Activated CD4-positive, alpha-beta T cell treated with anti-CD3 and anti-CD28 coated beads, Interleukin-2, amount 10 ng/mL, durations not matched to agents 24 days and 14 days (primary cell): Measurements from ENCODE around the gene CIITA. TPM values are rescaled to one million over a fixed set of nuclear protein-coding genes. Genes with fewer than 3 reads are reported as not detected.

ENCODE experiments used
- DNase-seq: peaks from one replicate; pipeline ENCODE4 v3.0.0; 2022
- H3K27ac Mint-ChIP-seq: one replicate; pipeline ENCODE4 v1.8.0; 2022; ENCODE audit warnings: mild to moderate bottlenecking, mixed read lengths
- H3K27me3 Mint-ChIP-seq: one replicate; pipeline ENCODE4 v1.8.0; 2022; ENCODE audit warnings: mixed read lengths
- H3K36me3 Mint-ChIP-seq: one replicate; pipeline ENCODE4 v1.8.0; 2022; ENCODE audit warnings: low read depth, mild to moderate bottlenecking, mixed read lengths
- H3K4me1 Mint-ChIP-seq: one replicate; pipeline ENCODE4 v1.8.0; 2021; ENCODE audit warnings: mixed read lengths
- H3K4me3 Mint-ChIP-seq: one replicate; pipeline ENCODE4 v1.8.0; 2022; ENCODE audit warnings: mild to moderate bottlenecking, moderate library complexity, mixed read lengths
- H3K9me3 Mint-ChIP-seq: one replicate; pipeline ENCODE4 v1.8.0; 2021; ENCODE audit warnings: mixed read lengths
- intact Hi-C: fragments of 100-400 bp; cut with micrococcal nuclease; formaldehyde crosslinking; loops from one replicate; pipeline ENCODE4 v1.15.1; 2023
- total RNA-seq: library from RNA; stranded (reverse); gene quantifications from 2 replicates; pipeline ENCODE4 v1.2.3, GENCODE V29; 2022

The CIITA gene
- total RNA-seq, 1 donor from 2014 or later, result 5.0 TPM

DNA sequence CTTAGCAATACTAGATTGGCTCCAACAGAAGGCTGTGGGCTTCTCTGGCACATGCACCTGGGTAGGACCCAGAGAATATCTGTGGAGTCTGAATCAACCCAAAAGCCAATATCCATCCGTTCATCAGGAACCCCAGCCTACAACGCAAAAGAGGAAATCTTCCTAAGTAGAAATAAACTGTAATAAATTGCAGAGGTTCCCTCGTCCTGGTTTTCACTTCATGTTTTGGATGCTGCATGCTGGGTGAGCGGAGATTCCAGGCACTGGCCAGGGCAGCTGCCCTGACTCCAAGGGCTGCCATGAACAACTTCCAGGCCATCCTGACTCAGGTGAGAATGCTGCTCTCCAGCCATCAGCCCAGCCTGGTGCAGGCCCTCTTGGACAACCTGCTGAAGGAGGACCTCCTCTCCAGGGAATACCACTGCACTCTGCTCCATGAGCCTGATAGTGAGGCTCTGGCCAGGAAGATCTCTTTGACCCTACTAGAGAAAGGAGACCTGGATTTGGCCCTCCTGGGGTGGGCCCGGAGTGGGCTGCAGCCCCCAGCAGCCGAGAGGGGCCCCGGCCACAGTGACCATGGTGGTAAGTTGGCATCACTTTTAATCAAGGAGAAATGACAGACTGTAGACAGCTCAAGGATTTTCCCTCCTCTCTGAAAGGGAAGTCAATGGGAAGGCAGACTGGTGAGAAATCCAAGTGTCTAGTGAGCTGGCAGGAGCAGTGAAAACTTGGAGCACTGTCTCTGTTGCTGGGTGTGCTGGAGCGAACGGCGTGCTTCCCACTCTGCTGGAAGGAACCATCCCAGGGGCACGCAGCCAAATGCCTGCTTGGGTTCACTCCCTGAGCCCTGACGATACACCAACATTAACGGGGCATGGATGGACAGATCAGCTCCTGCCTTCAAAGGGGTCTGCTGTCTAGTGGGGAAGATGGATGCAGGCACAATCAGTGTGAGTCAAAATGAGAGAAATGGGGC is 10.7 kb upstream of the CIITA start:
- Mint-ChIP-seq H3K4me1 (peaks cover 40% of the 10 kb centered on the region), H3K27me3 (peaks cover 30% of the 10 kb centered on the region), H3K27ac (no peak overlapping the region), H3K4me3 (no peak overlapping the region), H3K9me3 (no peaks in the 10 kb centered on the region), H3K36me3 (no peaks in the 10 kb centered on the region)
- intact Hi-C loops, result no loop called here
- no peak for DNase-seq

DNA sequence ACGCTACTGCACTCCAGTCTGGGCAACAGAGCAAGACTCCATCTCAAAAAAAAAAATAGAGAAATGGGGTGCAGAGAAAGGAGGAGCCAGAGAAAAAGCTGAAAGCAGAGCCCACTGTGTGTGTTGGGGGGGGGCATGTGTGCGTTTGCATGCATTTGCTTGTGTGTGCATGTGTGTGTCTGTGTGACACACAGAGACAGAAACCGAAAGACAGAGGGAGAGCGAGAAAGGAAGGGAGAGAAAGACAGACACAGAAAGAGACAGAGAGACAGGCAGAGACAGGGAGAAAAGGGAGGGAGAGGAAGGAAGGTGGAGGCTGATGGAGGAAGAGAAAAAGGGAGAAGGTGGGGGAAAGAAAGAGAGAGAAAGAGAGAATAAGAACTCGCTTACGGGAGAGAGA is 9.8 kb upstream of the CIITA start:
- no peak overlapping the region for H3K4me3 Mint-ChIP-seq
- no peaks in the 10 kb centered on the region for H3K36me3 Mint-ChIP-seq
- H3K27me3 Mint-ChIP-seq, result peaks cover 21% of the 10 kb centered on the region
- H3K9me3 Mint-ChIP-seq, result no peaks in the 10 kb centered on the region
- DNase-seq, result no peak
- H3K4me1 Mint-ChIP-seq, result peaks cover 43% of the 10 kb centered on the region
- intact Hi-C loops, result no loop called here
- H3K27ac Mint-ChIP-seq, result no peak overlapping the region

DNA sequence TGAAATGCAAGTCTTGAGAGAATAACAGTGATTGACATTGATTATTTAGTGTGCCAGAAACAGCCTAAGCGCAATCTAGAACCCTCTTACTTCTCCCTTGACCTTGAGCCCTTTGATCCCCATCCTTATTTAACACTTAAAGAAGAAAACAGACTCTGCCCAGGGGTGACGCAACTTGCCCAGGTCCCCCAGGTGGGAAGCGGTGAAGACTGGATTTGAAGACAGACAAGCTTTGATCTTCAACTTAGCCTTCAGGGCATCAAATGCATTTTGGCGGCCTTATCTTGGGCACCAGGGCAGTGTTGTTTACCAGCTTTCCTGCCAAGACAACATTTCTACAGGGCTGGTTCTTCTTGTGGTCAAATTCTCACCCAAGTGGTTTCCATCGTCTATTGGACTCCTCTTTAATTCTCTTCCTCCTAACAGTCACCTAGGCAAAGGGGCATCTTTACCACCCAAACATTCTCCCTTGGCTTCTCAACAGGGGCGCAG is 8.9 kb upstream of the CIITA start:
- H3K4me3 Mint-ChIP-seq, result no peak overlapping the region
- no peak overlapping the region for H3K27ac Mint-ChIP-seq
- peaks cover 47% of the 10 kb centered on the region for H3K4me1 Mint-ChIP-seq
- intact Hi-C loops, result no loop called here
- H3K9me3 Mint-ChIP-seq, result no peaks in the 10 kb centered on the region
- peaks cover 20% of the 10 kb centered on the region for H3K27me3 Mint-ChIP-seq
- no peak for DNase-seq
- H3K36me3 Mint-ChIP-seq, result no peaks in the 10 kb centered on the region

DNA sequence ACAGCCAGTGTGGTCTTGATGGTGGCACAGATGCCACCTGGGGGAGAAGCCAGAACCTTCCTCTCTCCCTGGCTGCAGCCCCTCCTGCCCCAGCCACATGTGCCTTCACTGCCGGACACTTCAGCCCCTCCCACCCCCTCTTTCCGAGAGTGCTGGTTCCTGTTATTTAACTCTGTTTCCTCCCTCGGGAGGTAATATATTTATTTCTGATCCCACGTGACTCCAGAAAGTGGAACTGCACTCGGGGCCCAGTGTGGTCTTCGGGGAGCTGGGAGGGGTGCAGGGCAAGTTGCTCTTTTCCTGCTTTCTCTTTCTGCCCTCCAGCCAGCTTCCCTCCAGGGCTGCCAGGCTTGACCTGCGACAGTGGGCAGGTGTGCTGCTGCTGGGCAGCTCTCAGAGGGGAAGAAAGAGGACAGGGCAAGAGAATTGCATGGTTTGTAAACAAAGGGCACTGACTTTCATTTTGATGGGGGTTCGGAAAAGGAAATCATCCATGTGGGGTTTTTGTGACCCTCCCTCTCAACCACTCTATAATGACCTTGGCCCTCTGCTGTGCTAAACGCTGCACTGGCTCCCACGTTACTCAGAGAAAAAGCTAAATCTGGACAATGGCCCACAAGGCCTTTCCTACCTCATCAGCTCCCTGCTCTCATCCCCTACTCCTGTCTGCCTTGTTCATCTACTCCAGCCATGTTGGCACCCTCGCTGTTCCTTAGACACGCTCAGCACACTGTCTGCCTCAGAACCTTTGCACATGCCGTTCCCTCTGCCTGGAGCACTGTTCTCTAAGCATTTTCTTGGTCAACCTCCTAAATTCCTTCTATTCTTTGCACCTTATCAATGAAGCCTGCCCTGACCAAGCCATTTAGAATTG is 8.2 kb upstream of the CIITA start:
- Mint-ChIP-seq H3K4me3 (peak overlapping the region; percentile 35), H3K36me3 (no peaks in the 10 kb centered on the region), H3K9me3 (no peaks in the 10 kb centered on the region), H3K4me1 (peaks cover 47% of the 10 kb centered on the region), H3K27ac (no peak overlapping the region), H3K27me3 (peaks cover 20% of the 10 kb centered on the region)
- no peak for DNase-seq
- intact Hi-C loops, result no loop called here

DNA sequence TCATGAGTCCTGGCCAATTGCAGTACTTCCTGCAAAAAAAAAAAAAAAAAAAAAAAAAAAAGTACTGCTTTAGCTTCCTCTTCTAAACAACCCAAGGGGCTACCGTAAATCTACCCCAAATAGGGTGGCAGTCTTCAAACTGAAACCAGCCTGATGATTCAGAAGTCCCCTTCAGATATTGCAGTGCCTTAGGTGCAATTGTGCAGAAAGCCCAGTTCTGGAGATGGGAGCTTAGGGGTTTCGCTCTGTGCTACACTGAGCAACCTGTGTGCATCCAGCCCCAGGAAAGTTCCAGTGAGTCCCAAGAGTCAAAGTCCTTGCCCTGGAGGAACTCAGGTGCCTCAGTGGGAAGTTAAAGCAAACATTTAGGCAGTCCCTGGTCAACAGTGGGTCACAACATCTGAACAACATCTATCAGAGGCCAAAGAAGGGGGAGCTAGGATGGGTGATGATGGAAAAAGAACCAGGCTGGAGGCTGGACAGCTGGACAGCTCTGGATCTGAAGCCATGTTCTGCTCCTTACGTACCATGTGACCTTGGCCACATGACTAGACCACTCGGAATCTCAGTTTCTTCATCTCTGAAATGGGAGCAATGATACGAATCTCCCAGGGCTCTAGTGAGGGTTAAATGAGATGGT is 6.7 kb upstream of the CIITA start:
- H3K4me3 Mint-ChIP-seq, result peak overlapping the region; percentile 45
- intact Hi-C loops, result loop anchor here (2.0 kb wide), 2 partner anchors 45 to 125 kb away; no protein-coding TSS in a partner anchor
- peak; percentile 68 for DNase-seq
- no peaks in the 10 kb centered on the region for H3K9me3 Mint-ChIP-seq
- H3K27ac Mint-ChIP-seq, result peak overlapping the region; percentile 75
- peaks cover 20% of the 10 kb centered on the region for H3K27me3 Mint-ChIP-seq
- no peaks in the 10 kb centered on the region for H3K36me3 Mint-ChIP-seq
- H3K4me1 Mint-ChIP-seq, result peaks cover 57% of the 10 kb centered on the region

DNA sequence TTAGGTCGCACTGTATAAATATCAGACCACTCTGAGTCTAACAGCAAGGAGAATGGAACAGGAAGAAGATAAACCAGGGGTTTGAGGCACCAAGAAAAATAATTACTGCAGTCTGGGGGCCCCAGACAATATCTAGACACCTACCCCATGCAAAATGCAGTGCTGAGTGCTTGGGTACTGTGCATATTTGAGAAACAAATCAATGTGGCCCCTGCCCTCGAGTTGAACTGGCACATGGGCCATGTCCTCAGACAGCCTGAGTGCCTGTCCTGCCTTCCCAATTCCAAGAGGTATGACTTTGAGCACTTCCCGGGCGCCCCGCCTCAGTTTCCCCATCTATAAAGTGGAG is 6.2 kb upstream of the CIITA start:
- peak overlapping the region; percentile 85 for H3K27ac Mint-ChIP-seq
- H3K9me3 Mint-ChIP-seq, result no peaks in the 10 kb centered on the region
- H3K4me3 Mint-ChIP-seq, result peak overlapping the region; percentile 45
- intact Hi-C loops, result loop anchor here (1.0 to 2.0 kb wide), 3 partner anchors 11 to 126 kb away; no protein-coding TSS in a partner anchor
- no peak for DNase-seq
- H3K4me1 Mint-ChIP-seq, result peaks cover 62% of the 10 kb centered on the region
- peaks cover 24% of the 10 kb centered on the region for H3K27me3 Mint-ChIP-seq
- H3K36me3 Mint-ChIP-seq, result no peaks in the 10 kb centered on the region

DNA sequence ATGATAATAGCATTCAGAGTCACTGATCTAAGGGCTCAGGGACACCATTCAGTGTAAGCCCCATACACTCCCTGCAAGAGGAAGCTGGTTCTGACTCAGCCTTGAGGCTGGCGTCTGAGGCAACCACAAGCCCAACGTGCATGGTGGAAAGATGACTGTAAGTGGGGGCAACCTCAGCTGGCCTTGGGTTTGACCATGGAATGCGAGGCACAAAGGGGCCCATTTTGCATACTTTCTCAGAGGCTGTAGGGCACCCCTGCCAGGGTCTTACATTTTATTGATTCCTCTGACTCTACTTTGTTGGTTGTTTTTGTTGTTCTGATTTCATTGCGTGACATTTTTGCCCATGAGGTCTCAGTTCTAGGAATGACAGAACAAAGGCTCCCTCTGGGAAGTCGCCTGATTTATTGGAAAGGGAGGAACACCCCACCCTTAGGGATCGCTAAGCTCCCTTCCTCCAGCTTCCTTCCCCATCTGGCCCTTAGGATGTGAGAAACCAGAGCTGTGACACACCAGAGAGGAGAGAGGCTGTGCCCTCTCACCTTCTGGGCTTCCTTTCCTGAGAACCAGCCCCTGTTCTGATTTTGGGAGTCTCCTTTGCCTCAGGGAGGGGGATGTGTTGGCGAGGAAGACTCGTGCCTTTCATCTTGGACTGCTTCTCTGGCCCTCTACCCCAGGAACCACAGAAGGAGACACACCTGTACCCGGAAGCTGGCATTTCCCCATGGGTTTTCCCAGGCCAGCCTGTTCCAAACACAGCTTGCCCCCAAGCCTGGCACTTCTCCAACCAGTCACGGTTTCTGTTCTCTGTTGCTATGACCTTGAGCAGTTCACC is 5.6 kb upstream of the CIITA start:
- Mint-ChIP-seq H3K9me3 (no peaks in the 10 kb centered on the region), H3K36me3 (no peaks in the 10 kb centered on the region), H3K27ac (peak overlapping the region; percentile 85), H3K27me3 (peaks cover 25% of the 10 kb centered on the region), H3K4me3 (peak overlapping the region; percentile 45), H3K4me1 (peaks cover 66% of the 10 kb centered on the region)
- DNase-seq, result peak; percentile 87
- intact Hi-C loops, result loop anchor here (1.0 to 2.0 kb wide), 3 partner anchors 10 to 127 kb away; no protein-coding TSS in a partner anchor

DNA sequence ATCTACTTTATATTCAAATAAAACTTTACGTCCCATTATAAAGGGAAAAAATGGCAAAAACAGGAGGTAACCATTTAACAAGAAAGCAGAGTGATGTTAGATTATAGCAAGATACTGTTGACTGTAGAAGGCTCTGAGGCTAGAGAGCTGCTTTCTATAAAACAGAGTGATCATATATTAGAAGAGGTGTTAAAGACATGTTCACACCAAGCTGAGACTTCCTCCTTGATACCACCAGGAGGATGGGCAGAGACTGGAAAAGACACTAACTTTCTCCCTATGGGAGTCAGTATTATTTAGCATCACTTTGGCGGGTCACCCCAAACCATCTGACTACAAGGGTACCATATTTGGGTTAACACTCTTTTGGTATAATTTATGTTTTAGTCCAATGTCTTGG is 687 bp upstream of the CIITA start:
- peaks cover 72% of the 10 kb centered on the region for H3K4me1 Mint-ChIP-seq
- H3K27me3 Mint-ChIP-seq, result peaks cover 41% of the 10 kb centered on the region
- H3K4me3 Mint-ChIP-seq, result peak overlapping the region; percentile 95
- H3K9me3 Mint-ChIP-seq, result no peaks in the 10 kb centered on the region
- intact Hi-C loops, result no loop called here
- peak overlapping the region; percentile 43 for H3K27ac Mint-ChIP-seq
- DNase-seq, result no peak
- H3K36me3 Mint-ChIP-seq, result no peaks in the 10 kb centered on the region

DNA sequence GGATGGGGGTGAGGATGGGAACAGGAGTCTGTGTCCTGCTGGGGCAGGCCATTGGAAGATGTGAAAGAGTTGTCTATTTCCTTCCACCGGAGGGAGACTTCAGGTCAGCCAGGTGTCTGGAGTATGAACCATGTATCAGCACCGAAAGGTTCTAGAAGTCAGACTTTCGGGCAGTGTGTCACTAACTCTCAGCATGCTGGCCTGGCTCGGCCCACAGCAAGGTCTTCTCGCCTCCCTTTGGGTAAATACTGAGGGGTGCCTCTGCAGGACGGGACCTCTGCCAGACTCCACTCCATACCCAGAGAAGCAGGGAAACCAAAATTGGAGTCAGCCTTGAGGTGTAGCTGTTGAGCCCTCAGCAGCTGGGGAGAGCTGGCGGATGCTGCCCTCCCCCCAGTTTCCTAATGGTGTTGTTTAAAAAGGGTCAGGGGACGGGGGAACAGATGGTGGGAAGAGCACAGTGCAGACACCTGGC is 507 bp downstream of the CIITA start:
- H3K27ac Mint-ChIP-seq, result peak overlapping the region; percentile 43
- intact Hi-C loops, result no loop called here
- no peaks in the 10 kb centered on the region for H3K9me3 Mint-ChIP-seq
- peaks cover 69% of the 10 kb centered on the region for H3K4me1 Mint-ChIP-seq
- H3K36me3 Mint-ChIP-seq, result peaks cover 2% of the 10 kb centered on the region
- no peak for DNase-seq
- peaks cover 43% of the 10 kb centered on the region for H3K27me3 Mint-ChIP-seq
- H3K4me3 Mint-ChIP-seq, result peak overlapping the region; percentile 95

DNA sequence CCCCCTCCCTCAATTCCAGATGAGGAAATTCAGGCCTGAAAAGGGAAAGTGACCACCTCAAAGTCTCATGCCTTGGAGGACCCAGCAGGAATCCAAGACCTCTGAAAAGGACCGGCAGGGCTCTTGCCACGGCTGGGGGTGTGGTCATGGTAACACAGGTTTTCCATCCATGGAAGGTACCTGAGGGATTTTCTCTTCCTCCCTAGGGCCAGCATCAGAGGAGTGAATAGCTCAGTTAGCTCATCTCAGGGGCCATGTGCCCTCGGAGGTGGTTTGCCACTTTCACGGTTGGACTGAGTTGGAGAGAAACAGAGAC is 1.3 kb downstream of the CIITA start:
- Mint-ChIP-seq H3K4me3 (peak overlapping the region; percentile 95), H3K27me3 (peaks cover 38% of the 10 kb centered on the region), H3K4me1 (peaks cover 68% of the 10 kb centered on the region), H3K36me3 (peaks cover 2% of the 10 kb centered on the region), H3K9me3 (no peaks in the 10 kb centered on the region), H3K27ac (peak overlapping the region; percentile 78)
- intact Hi-C loops, result loop anchor here (2.0 kb wide), 1 partner anchor 37 kb away; no protein-coding TSS in a partner anchor
- DNase-seq, result no peak

DNA sequence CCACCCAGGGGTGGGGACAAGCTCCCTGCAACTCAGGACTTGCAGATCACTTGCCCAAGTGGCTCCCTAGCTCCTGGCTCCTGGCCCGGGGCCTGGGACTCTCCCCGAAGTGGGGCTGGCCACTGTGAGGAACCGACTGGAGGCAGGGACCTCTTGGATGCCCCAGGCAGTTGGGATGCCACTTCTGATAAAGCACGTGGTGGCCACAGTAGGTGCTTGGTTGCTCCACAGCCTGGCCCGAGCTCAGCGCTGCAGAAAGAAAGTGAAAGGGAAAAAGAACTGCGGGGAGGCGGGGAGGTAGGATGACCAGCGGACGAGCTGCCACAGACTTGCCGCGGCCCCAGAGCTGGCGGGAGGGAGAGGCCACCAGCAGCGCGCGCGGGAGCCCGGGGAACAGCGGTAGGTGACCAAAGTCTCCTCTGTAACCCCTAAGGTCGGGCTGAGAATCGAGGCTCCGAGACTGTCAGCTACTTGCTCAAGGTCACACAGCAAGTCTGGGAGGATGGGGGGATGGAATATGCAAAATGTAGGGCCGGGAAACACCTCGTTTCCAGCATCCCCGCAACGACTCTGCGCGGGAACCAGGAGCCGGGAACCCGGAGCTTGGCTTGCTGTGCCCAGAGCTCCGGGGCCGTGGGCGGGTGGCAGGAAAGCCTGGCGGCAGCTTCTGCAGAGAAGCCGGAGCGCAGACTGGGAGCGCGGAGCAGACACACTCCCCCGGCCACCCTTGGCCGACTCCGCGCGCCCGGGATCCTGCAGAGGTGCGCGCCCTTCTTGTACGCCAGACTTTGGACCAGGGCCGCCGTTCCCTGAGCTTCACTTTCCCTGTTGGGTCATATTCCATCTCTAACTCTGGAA is 1.9 kb downstream of the CIITA start:
- DNase-seq, result peak; percentile 86
- peak overlapping the region; percentile 78 for H3K27ac Mint-ChIP-seq
- H3K4me1 Mint-ChIP-seq, result peaks cover 71% of the 10 kb centered on the region
- peaks cover 2% of the 10 kb centered on the region for H3K36me3 Mint-ChIP-seq
- peaks cover 41% of the 10 kb centered on the region for H3K27me3 Mint-ChIP-seq
- no peaks in the 10 kb centered on the region for H3K9me3 Mint-ChIP-seq
- peak overlapping the region; percentile 95 for H3K4me3 Mint-ChIP-seq
- intact Hi-C loops, result loop anchor here (2.0 kb wide), 1 partner anchor 36 kb away; no protein-coding TSS in a partner anchor
